Astrocyte of the spinal cord (primary cell): ENCODE data around the gene SMS.

Experiments
- DNase-seq: peaks from one replicate; pipeline ENCODE4 v3.0.0; 2011; ENCODE audit warnings: low read depth, low spot score
- H3K4me3 ChIP-seq: 2 replicates; pipeline ENCODE4 v1.5.1; 2011; ENCODE audit warnings: low read depth, mild to moderate bottlenecking, low read length, moderate library complexity
- in situ Hi-C: cut with HindIII; loops from 2 replicates; pipeline ENCODE4 v1.10.0; 2017; ENCODE audit warnings: low sequenced_read_pairs
- TF ChIP-seq, protein P1 (sequence below): IDR thresholded peaks from 2 replicates; pipeline ENCODE4 v1.5.1; 2012; ENCODE audit warnings: low read depth, mild to moderate bottlenecking, low read length, inconsistent platforms

The SMS gene

GRCh38 chrX:21963731-21964405, 23.4 kb downstream of the SMS start:
- TF ChIP-seq, protein P1, sequence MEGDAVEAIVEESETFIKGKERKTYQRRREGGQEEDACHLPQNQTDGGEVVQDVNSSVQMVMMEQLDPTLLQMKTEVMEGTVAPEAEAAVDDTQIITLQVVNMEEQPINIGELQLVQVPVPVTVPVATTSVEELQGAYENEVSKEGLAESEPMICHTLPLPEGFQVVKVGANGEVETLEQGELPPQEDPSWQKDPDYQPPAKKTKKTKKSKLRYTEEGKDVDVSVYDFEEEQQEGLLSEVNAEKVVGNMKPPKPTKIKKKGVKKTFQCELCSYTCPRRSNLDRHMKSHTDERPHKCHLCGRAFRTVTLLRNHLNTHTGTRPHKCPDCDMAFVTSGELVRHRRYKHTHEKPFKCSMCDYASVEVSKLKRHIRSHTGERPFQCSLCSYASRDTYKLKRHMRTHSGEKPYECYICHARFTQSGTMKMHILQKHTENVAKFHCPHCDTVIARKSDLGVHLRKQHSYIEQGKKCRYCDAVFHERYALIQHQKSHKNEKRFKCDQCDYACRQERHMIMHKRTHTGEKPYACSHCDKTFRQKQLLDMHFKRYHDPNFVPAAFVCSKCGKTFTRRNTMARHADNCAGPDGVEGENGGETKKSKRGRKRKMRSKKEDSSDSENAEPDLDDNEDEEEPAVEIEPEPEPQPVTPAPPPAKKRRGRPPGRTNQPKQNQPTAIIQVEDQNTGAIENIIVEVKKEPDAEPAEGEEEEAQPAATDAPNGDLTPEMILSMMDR, result no peak
- in situ Hi-C loops, result no loop called here
- H3K4me3 ChIP-seq, result no peak overlapping the region
- DNase-seq, result no peak

DNA sequence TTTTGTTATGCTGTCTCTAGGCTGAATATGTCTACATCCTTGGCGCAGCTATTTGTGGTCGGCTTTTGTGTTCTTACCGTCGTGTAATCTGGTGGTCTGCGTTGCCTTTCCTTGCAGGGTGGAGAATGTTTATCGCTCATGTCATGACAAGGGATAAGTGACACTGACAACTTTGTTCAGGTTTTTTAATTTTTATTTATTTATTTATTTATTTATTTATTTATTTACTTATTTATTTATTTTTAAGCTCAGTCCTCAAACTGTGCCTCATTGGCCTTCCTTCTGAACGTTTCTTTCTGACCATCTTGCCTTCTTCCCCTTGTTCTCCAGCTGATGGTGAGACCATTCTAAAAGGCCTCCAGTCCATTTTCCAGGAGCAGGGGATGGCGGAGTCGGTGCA, 26.4 kb downstream of the SMS start:
- in situ Hi-C loops, result no loop called here
- H3K4me3 ChIP-seq, result no peak overlapping the region
- TF ChIP-seq, protein P1, result no peak

GRCh38 chrX:21968333-21968732, 27.8 kb downstream of the SMS start:
- in situ Hi-C loops, result no loop called here
- DNase-seq, result no peak
- TF ChIP-seq, protein P1, result no peak
- no peak overlapping the region for H3K4me3 ChIP-seq

More for the DNA sequence above, 26.4 kb downstream of the SMS start:
- DNase-seq, result no peak

- in situ Hi-C loops, result no loop called here
- no peak overlapping the region for H3K4me3 ChIP-seq
- DNase-seq, result no peak
- TF ChIP-seq, protein P1, result no peak
Measured at GRCh38 chrX:21970326-21970725, 29.8 kb downstream of the SMS start.

GRCh38 chrX:21972046-21972445, 31.5 kb downstream of the SMS start:
- TF ChIP-seq, protein P1, result no peak
- in situ Hi-C loops, result no loop called here

GRCh38 chrX:21972721-21973120, 32.2 kb downstream of the SMS start:
- H3K4me3 ChIP-seq, result no peak overlapping the region
- peak; percentile 84 for DNase-seq
- TF ChIP-seq, protein P1, result peak; percentile 10
- in situ Hi-C loops, result no loop called here

More at GRCh38 chrX:21972046-21972445, 31.5 kb downstream of the SMS start:
- DNase-seq, result no peak
- H3K4me3 ChIP-seq, result no peak overlapping the region
